ENCODE measurements around the gene DCDC2B. TPM values are rescaled to one million over a fixed set of nuclear protein-coding genes. Genes with fewer than 3 reads are reported as not detected.

Gene DCDC2B
- total and polyA plus RNA-seq, 5 experiments from 2014 or later: 0.08 to 0.22 TPM; not detected in 3

GRCh38 chr1:32197837-32198236 is 11.1 kb upstream of the DCDC2B start:
- Mint-ChIP-seq H3K36me3 (peaks cover 5 to 38% (median 19%) of the 10 kb centered on the region in 3 donors), H3K4me3 (peak overlapping the region in 1 of 10 donors; percentile 10), H3K27ac (peak overlapping the region in 4 of 10 donors; percentile 17 to 80 (median 70))

GRCh38 chr1:32198237-32199042 is 10.4 kb upstream of the DCDC2B start:
- ATAC-seq (no peak), DNase-seq (no peak)
- no peaks in the 10 kb centered on the region for H3K27me3 Mint-ChIP-seq
- H3K36me3 Mint-ChIP-seq: peaks cover 5 to 35% (median 14%) of the 10 kb centered on the region in 3 donors
- H3K27ac Mint-ChIP-seq: peak overlapping the region; percentile 17 to 87 (median 56)
- peaks cover 39 to 75% (median 58%) of the 10 kb centered on the region in 4 donors for H3K4me1 Mint-ChIP-seq
- H3K9me3 Mint-ChIP-seq: no peaks in the 10 kb centered on the region
- H3K4me3 Mint-ChIP-seq: peak overlapping the region in 4 of 10 donors; percentile 23 to 60 (median 40)
- POLR2A ChIA-PET: interaction anchor here (0.6 to 1.7 kb wide), 6 partner anchors 18 to 107 kb away, joined by 3 to 5 read pairs (median 3); partner anchors contain the start of genes HDAC1 and TXLNA

More at GRCh38 chr1:32197837-32198236, 11.1 kb upstream of the DCDC2B start:
- Mint-ChIP-seq H3K9me3 (no peaks in the 10 kb centered on the region), H3K4me1 (peaks cover 39 to 75% (median 58%) of the 10 kb centered on the region in 4 donors), H3K27me3 (no peaks in the 10 kb centered on the region)
- POLR2A ChIA-PET: interaction anchor here (0.6 to 1.7 kb wide), 8 partner anchors 8 to 138 kb away, joined by 3 to 5 read pairs (median 4); partner anchors contain the start of genes DCDC2B, IQCC, MARCKSL1 and TXLNA
- no peak for ATAC-seq
- DNase-seq: no peak

GRCh38 chr1:32199043-32199716 is 9.7 kb upstream of the DCDC2B start:
- H3K4me3 Mint-ChIP-seq: peak overlapping the region in 4 of 10 donors; percentile 18 to 47 (median 32)
- H3K27me3 Mint-ChIP-seq: no peaks in the 10 kb centered on the region
- no peaks in the 10 kb centered on the region for H3K9me3 Mint-ChIP-seq
- peaks cover 39 to 70% (median 60%) of the 10 kb centered on the region in 4 donors for H3K4me1 Mint-ChIP-seq
- POLR2A ChIA-PET: interaction anchor here (1.1 to 1.7 kb wide), 2 partner anchors 19 to 93 kb away, joined by 3 to 4 read pairs; partner anchors contain the start of gene HDAC1
- H3K27ac Mint-ChIP-seq: peak overlapping the region in 5 of 10 donors; percentile 16 to 98 (median 53)
- H3K36me3 Mint-ChIP-seq: peaks cover 1 to 29% (median 7%) of the 10 kb centered on the region in 3 donors
- no peak for DNase-seq
- ATAC-seq: no peak

- Mint-ChIP-seq H3K27ac (peak overlapping the region in 9 of 10 donors; percentile 89 to 98 (median 95)), H3K9me3 (no peaks in the 10 kb centered on the region), H3K27me3 (no peaks in the 10 kb centered on the region), H3K36me3 (peaks cover 0 to 24% (median 2%) of the 10 kb centered on the region in 3 donors), H3K4me3 (peak overlapping the region in 9 of 10 donors; percentile 86 to 97 (median 95)), H3K4me1 (peaks cover 39 to 65% (median 63%) of the 10 kb centered on the region in 4 donors)
- POLR2A ChIA-PET: interaction anchor here (1.0 to 2.4 kb wide), 5 partner anchors 15 to 92 kb away, joined by 3 to 23 read pairs (median 3); partner anchors contain the start of genes HDAC1 and TXLNA
- no peak for ATAC-seq
- DNase-seq: no peak
Observed at GRCh38 chr1:32199717-32200072, 9.2 kb upstream of the DCDC2B start.

DNA sequence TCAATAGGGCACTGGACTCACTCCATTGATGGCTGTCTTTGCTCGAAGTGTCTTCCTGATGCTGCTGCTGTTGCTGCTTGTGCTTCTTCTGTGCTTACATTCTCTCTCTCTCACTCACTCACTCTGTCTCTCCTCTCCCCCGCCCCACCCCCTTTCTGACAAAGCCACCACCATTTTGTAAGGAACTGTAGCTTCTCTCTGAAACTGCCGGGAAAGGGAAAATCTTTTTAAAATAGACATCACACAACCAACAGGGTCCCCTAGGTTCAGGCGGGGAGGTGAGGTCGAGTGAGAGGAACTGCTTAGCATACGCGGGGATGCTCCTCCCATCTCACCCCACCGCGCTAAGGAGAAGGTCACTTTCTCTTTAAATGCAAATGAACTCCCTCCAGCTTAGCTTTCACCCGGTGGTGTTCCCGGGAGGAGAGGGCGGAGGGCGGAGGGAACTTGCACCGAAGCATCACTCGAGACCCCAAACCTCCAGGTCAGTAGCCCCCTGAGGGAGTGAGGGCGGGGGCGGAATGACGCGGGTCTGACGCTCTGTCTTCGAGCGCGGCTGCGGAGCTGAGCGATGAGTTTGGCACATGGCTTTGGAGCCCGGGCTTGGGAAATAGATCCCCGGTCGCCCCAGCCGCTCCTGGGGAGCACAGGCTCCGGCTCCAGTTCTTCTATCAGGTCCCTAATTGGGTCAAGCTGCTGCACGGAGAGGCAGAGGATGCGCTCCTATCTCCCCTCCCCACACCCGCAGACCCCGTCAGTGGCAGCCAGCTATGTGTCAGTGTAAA is 8.5 kb upstream of the DCDC2B start, which contains the start of gene CCDC28B:
Gene CCDC28B (plus strand): TSS at position 370 of the 785 bp plus-strand sequence. CDS start 1,341 bp downstream, outside the sequence.
- Mint-ChIP-seq H3K36me3 (peaks cover 0 to 17% (median 2%) of the 10 kb centered on the region in 3 donors), H3K4me3 (peak within 1 kb of the TSS; percentile 86 to 97 (median 95)), H3K27ac (peak within 1 kb of the TSS; percentile 89 to 98 (median 94)), H3K9me3 (no peaks in the 10 kb centered on the region), H3K27me3 (no peaks in the 10 kb centered on the region), H3K4me1 (peaks cover 35 to 60% (median 59%) of the 10 kb centered on the region in 4 donors)
- ATAC-seq: peak; percentile 54 to 56
- POLR2A ChIA-PET: interaction anchor here (0.5 to 2.5 kb wide), 16 partner anchors 11 to 759 kb away, joined by 3 to 23 read pairs (median 4); partner anchors contain the start of genes BSDC1, LCK, MARCKSL1 and TXLNA
- peak; percentile 34 to 74 (median 63) for DNase-seq

DNA sequence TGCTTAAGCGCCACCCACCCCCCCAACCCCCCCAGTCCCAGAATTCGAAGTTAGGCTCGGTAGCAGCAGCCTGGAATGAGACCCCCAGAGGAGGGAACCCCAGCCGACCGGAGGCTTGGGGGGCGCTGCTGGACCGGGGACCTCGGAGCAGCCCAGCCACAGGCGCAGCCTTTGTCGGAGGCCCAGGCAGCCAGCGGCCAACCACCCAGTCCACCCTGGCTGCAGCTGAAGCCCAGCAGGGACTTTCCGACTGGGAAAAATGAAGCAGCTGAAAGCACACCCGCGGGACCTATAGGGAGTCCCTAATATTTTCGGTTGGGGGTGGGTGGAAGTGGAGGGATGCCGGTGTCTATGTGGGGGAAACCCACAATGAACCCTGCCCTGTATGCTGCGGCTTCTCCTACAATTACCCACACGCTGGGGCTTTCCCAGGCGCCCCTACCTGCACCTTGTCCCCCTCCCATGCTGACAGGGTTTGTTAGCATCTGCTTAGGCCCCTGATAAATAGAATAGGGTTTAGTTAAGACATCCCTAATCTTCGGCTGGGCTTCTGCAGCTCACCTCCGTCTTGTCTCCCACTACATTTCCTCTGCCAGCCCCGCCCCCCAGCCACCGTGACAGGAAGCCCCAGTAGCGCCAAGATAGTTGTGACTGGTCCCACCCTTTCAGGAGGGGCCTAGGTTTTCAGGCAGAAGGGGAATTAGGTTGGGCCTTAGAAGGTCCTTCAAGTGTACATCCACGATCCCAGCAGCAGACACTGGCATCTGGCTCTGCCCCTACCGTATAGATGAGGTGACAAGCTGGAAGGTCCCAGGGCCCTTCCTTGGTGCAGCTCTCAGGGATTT is 7.7 kb upstream of the DCDC2B start:
- Mint-ChIP-seq H3K36me3 (peaks cover 0 to 12% (median 1%) of the 10 kb centered on the region in 3 donors), H3K4me3 (peak overlapping the region; percentile 86 to 97 (median 95)), H3K9me3 (no peaks in the 10 kb centered on the region), H3K27ac (peak overlapping the region; percentile 89 to 98 (median 94)), H3K4me1 (peaks cover 33 to 60% (median 56%) of the 10 kb centered on the region in 4 donors), H3K27me3 (no peaks in the 10 kb centered on the region)
- POLR2A ChIA-PET: interaction anchor here (0.5 to 2.5 kb wide), 17 partner anchors 11 to 889 kb away, joined by 3 to 23 read pairs (median 4); partner anchors contain the start of genes BSDC1, LCK, MARCKSL1 and TXLNA
- peak; percentile 64 to 90 (median 76) for DNase-seq
- peak; percentile 68 to 70 for ATAC-seq

DNA sequence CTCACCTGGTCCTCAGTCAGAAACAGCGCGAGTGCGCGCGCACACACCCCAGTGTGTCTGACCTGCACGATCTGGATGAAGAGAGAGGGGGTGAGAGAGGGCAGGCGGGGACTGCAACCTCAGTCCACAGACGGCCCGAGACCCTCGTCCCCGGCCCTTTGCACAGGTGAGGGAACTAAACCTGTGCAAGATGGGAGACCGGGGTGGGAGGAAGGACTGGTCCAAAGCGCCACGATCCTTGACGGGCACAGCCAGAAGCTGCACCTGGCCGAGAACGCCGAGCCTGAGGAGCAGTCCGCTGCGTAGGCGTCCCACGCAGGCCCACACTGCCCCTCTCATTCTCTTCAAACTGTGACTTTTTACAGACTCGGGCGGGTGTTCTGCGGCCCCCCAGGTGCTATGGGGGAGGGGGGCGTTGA is 3.9 kb upstream of the DCDC2B start:
- Mint-ChIP-seq H3K4me3 (peak overlapping the region; percentile 50 to 92 (median 87)), H3K4me1 (peaks cover 22 to 42% (median 38%) of the 10 kb centered on the region in 4 donors), H3K36me3 (peaks cover 0 to 4% (median 0%) of the 10 kb centered on the region in 3 donors), H3K9me3 (no peaks in the 10 kb centered on the region), H3K27me3 (no peaks in the 10 kb centered on the region), H3K27ac (peak overlapping the region in 8 of 10 donors; percentile 80 to 97 (median 93))
- no peak for ATAC-seq
- POLR2A ChIA-PET: interaction anchor here (0.5 to 3.0 kb wide), 13 partner anchors 8 to 131 kb away, joined by 3 to 16 read pairs (median 4); partner anchors contain the start of genes KPNA6, MARCKSL1 and TXLNA
- no peak for DNase-seq

DNA sequence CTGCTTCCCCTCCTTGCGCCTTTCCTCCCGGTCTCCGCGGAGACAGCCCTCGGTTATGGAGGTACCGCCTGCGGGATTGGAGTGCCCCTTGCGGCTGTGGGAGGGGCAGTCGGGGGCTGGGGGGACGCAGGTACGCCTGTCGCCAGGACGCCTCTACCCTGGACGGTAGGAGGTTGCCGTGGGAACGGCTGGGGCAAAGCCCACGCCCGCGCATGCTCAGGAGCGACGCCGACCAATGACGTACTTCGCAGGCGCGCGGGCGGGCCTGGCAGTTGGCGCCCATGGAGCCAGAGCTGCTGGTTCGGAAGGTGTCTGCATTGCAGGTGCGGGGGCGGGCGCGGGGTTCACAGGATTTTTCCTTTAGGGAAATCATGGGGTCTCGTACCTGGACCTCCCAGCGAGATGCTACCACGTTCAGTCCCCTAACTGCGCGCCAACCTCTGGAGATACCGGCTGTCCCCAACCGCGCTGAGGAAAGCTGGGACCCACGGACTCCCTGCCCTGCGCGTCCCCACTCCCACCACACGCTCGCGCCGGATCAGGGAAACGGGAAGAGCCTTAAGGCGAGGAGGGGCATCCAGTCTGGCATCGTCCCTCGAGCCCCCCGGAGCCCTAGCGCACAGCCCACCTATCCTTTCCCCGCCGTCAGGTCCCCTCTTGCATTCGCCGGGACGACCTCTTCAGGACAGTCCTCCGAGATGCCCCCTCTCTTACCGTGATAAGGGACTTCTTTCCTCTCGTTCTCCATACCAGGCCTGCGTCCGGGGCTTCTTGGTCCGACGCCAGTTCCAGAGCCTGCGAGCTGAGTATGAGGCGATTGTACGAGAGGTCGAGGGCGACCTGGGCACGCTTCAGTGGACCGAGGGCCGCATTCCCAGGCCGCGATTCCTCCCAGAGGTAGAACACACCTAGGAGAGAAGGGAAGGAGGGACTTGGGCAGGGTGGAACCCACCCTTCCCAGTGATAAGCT is 3.2 kb upstream of the DCDC2B start, which contains the start of gene IQCC:
Gene IQCC (plus strand): TSS at position 271 of the 970 bp plus-strand sequence. CDS start 11 bp downstream, at position 282.
- peak within 1 kb of the TSS; percentile 53 to 97 (median 93) for H3K27ac Mint-ChIP-seq
- DNase-seq (peak; percentile 77 to 92 (median 85)), ATAC-seq (peak; percentile 69 to 74)
- POLR2A ChIA-PET: interaction anchor here (0.5 to 3.0 kb wide), 15 partner anchors 8 to 134 kb away, joined by 3 to 16 read pairs (median 4); partner anchors contain the start of genes KPNA6, MARCKSL1 and TXLNA
- peaks cover 18 to 38% (median 31%) of the 10 kb centered on the region in 4 donors for H3K4me1 Mint-ChIP-seq
- peak within 1 kb of the TSS; percentile 84 to 92 (median 87) for H3K4me3 Mint-ChIP-seq
- peaks cover 0 to 4% (median 0%) of the 10 kb centered on the region in 3 donors for H3K36me3 Mint-ChIP-seq
- no peaks in the 10 kb centered on the region for H3K9me3 Mint-ChIP-seq
- H3K27me3 Mint-ChIP-seq: no peaks in the 10 kb centered on the region

DNA sequence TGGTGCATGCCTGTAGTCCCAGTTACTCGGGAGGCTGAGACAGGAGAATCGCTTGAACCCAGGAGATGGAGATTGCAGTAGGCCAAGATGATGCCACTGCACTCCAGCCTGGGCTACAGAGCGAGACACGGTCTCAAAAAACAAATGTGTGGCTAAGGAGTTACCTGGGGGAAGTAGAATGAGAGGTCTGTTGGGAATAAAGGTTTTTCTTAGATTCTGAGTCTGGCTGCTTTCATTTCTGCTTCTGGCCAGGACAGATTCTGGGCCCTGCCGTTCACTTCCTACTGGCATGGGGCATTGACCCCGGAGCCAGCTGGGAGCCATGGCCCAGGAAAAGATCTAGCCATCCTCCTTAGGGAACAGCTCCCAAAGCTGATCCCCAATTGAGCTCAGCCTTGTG is 420 bp upstream of the DCDC2B start:
- peaks cover 0 to 1% (median 0%) of the 10 kb centered on the region in 3 donors for H3K36me3 Mint-ChIP-seq
- peaks cover 7 to 26% (median 13%) of the 10 kb centered on the region in 4 donors for H3K4me1 Mint-ChIP-seq
- H3K27me3 Mint-ChIP-seq: no peaks in the 10 kb centered on the region
- peak overlapping the region in 2 of 10 donors; percentile 42 to 60 for H3K27ac Mint-ChIP-seq
- no peak for ATAC-seq
- H3K4me3 Mint-ChIP-seq: no peak overlapping the region
- no peaks in the 10 kb centered on the region for H3K9me3 Mint-ChIP-seq
- no peak for DNase-seq
- POLR2A ChIA-PET: interaction anchor here (1.4 to 1.5 kb wide), 2 partner anchors 11 to 29 kb away, joined by 4 read pairs; partner anchors contain the start of gene TXLNA
